ENCODE results near the gene LPCAT2. TPM values are rescaled to one million over a fixed set of nuclear protein-coding genes. Genes with fewer than 3 reads are reported as not detected.
A peak's percentile ranks its signal among the peaks of the same experiment; 100 is the strongest.

LPCAT2 gene, protein sequence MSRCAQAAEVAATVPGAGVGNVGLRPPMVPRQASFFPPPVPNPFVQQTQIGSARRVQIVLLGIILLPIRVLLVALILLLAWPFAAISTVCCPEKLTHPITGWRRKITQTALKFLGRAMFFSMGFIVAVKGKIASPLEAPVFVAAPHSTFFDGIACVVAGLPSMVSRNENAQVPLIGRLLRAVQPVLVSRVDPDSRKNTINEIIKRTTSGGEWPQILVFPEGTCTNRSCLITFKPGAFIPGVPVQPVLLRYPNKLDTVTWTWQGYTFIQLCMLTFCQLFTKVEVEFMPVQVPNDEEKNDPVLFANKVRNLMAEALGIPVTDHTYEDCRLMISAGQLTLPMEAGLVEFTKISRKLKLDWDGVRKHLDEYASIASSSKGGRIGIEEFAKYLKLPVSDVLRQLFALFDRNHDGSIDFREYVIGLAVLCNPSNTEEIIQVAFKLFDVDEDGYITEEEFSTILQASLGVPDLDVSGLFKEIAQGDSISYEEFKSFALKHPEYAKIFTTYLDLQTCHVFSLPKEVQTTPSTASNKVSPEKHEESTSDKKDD
- polyA plus RNA-seq (2012; ENCODE audit: insufficient read depth, insufficient read length) = 9.5 TPM

DNA sequence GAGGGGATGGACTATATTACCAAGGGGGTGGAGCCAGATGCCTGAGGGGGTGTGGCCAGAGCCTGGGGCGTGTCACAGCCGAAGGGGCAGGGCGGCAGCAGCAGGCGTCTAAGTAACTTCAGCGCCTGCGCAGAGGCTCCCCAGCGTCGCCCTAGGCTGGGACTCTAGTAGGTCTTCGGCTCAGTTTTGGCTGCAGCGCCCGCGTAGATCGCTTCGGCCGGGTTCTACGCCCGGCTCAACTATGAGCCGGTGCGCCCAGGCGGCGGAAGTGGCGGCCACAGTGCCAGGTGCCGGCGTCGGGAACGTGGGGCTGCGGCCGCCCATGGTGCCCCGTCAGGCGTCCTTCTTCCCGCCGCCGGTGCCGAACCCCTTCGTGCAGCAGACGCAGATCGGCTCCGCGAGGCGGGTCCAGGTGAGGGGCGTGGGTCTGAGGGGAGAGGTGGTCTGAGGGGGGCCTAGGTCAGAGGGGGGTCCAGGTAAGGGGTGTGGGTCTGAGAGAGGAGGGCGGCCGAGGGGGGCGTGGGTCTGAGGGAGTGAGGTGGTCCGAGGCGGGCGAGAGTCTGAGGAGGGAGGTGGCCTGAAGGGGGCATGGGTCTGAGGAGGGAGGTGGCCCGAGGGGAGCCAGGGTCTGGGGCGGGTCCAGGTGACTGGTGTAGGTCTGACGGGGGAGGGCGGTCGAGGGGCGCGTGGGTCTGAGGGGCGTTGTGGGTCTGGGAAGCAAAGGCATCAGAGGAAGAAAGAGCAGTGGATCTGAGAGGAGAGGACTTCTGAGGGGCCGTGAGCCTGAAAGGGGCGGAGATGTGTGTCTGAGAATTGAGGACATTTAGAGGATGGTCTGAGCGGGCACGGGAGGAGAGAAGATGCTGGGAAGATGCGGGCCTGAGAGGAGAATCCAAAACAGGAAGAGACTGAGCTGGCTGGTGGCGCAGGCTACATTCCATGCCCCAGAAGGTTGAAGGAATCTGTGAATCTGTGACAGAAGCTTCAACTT lies at the start of gene LPCAT2:
Gene LPCAT2 (plus strand): TSS at position 132 of the 991 bp plus-strand sequence. CDS start 110 bp downstream, at position 242.
- DNase-seq (ENCODE audit: low read depth, low spot score) = peak; percentile 48

DNA sequence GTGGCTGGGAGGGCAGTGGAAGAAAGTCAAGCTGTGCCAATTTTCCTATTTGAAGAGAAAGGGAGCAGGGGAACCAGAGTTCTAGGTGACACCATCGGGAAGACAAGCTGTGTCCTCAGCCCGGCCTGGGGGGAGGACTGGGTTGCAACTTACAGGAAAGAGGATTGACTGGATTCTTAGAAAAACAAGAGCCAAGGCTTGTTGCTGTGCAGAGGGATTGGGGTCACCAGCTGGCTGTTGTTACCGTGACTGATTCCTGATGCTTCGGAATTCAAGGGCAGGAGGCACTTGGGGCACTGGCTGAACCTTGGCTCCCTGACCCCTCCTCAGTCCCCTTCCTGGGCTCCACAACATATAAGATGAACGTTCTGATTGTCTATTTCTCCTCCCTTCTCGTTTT lies 46.6 kb upstream of the LPCAT2 start:
- H3K4me3 ChIP-seq (ENCODE audit: low read length) = no peak overlapping the region
- no peak for DNase-seq (ENCODE audit: low read depth, low spot score)

More for the DNA sequence above, at the start of gene LPCAT2:
- H3K4me3 ChIP-seq (ENCODE audit: low read length) = peak within 1 kb of the TSS; percentile 49

DNA sequence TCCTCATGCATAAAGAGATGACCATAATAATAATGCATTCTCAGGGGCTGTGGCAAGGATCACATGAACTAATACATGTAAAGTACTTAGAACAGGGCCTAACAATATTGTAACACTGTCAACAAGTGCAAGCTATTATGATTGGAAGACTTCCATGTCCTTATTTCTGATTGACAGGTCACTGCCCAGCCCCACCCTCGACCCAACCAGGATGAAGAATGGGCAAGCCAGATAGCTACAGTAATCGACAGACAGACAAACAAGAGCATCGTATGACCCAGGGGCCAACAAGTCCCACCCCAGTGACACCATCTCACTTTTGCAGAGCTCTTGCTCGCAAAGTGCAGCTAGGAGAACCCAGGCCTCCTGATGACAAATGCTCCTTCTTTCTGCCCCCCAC lies 44.5 kb upstream of the LPCAT2 start:
- no peak overlapping the region for H3K4me3 ChIP-seq (ENCODE audit: low read length)
- no peak for DNase-seq (ENCODE audit: low read depth, low spot score)

DNA sequence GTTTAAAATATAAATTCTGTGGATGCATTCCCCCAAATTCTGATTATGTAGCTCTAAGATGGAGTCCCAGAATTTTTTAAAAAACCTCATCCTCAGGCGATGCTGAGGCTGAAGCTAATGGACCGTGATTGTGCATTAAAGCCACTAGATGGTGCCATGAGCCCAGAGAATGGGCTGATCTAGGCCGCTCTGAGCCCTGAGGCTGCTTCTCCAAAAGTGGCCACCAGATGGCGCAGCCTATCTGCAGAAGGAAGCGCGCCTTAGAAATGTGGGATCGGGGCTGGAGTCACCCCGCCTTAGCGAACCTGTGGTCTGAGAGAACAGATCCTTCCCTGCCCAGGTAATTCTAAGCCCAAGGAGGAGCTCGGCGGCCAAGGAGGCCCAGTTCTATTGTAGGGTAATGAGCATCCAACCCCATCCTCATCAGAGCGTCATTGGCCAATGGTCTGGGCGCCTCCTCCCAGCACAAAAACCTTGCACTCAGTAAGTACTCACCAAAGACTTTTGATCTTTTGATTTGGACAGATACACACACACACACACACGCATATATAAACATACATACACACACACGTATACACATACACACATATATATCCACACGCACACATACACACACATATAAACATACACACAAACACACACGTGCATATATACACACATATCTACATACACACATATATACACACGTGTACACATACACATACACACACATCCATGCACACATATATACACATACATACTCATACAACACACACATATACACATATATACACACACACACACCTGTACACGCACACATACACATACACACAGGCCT lies 43.6 kb upstream of the LPCAT2 start:
- no peak overlapping the region for H3K4me3 ChIP-seq (ENCODE audit: low read length)
- DNase-seq (ENCODE audit: low read depth, low spot score) = peak; percentile 79

DNA sequence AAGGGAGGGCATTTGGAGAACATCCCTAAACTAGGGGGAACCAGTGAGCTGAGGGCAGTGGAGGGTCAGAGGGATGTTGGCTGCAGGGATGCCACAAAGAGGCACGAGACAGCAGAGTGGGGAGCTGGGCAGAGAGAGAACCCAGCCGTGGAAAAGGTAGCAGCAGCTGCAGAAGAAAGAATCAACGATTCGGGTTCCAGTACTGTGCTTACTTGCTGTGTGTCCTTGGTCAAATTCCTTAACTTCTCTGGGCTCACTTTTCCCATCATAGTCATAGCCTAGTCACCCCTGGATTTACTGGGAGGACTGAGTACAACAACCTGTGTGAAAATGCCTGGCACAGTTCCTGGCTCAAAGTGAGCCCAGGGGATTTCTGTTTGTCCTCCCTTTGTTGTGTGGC lies 42.7 kb upstream of the LPCAT2 start:
- no peak overlapping the region for H3K4me3 ChIP-seq (ENCODE audit: low read length)
- no peak for DNase-seq (ENCODE audit: low read depth, low spot score)

- no peak for DNase-seq (ENCODE audit: low read depth, low spot score)
- no peak overlapping the region for H3K4me3 ChIP-seq (ENCODE audit: low read length)
These were observed 41.0 kb upstream of the LPCAT2 start for GRCh38 chr16:55467898-55468297.

DNA sequence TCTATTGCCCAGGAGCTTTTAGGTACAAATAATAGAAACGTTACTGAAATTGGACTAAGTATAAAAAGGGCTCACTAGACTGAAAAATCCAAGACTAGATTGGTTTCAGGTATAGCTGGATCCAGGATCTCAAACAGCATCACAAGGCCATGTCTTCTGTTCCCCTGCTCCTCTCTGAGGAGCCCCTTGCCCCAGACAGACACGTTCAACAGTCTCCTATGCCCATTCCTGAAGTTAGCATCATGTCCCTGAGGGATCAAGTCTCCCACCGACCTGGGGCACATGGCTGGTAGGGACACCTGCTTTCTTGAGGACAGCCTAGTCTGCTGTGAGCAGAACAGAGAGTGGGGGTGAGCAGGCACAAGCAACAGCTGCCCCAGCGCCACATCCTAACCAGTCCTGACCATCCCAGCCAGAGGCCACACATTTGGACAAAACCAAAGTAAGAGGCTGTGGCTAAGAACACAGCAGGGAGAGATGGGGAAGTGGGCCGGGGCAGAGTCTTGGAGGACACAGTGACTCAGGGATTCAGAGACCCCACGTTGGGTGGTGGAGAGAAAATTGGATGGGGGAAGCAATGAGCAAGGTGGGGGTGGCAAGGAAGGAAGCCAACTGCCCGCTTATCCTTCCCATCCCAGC lies 40.4 kb upstream of the LPCAT2 start:
- DNase-seq (ENCODE audit: low read depth, low spot score) = no peak
- H3K4me3 ChIP-seq (ENCODE audit: low read length) = no peak overlapping the region

- no peak overlapping the region for H3K4me3 ChIP-seq (ENCODE audit: low read length)
- no peak for DNase-seq (ENCODE audit: low read depth, low spot score)
These were observed 38.9 kb upstream of the LPCAT2 start for GRCh38 chr16:55469821-55470532.

DNA sequence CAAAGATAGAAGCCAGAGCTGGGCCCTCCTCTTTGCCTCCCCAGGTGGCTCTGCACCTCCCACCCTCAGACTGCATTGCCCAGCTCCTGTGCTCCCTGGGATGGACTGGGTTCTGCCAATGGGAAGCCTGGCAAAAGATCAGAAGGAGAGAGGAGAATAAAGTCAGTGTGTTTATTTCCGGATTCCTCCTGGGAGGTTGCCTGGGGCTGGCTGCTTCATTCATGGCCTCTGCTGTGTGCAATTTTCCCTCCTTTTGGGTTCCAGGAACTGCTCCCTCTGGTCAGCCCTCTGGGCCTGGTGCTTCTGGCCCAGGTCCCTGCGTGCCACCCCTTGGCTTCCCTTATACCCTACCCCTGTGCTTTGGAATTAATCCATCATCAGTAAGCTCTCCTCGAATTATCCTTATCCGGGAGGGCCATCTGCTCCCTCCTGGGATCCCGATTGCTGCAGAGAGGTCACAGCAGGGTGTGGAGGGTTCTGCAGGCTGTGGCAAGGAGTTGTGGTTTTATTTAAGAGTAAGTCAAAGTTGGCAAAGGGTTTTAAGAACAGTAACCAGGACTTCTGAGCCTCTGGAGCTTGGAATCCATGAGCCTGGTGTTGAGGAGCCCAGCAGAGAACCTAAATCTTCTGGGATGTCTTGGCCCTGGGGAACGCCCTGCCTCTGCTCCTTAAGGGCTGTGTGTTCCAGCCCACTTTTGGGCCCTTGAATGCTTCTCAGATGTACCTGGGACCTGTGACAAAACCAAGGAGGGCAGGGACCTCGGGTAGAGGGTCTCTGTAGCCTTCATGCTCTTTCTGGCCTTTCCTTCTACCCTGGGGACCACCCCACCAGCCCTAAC lies 38.1 kb upstream of the LPCAT2 start:
- no peak overlapping the region for H3K4me3 ChIP-seq (ENCODE audit: low read length)
- no peak for DNase-seq (ENCODE audit: low read depth, low spot score)

GRCh38 chr16:55471448-55472097 lies 37.3 kb upstream of the LPCAT2 start:
- H3K4me3 ChIP-seq (ENCODE audit: low read length) = no peak overlapping the region

GRCh38 chr16:55473587-55473986 lies 35.3 kb upstream of the LPCAT2 start:
- DNase-seq (ENCODE audit: low read depth, low spot score) = no peak

More at GRCh38 chr16:55471448-55472097, 37.3 kb upstream of the LPCAT2 start:
- DNase-seq (ENCODE audit: low read depth, low spot score) = no peak

GRCh38 chr16:55474821-55475220 lies 34.1 kb upstream of the LPCAT2 start:
- H3K4me3 ChIP-seq (ENCODE audit: low read length) = no peak overlapping the region
- DNase-seq (ENCODE audit: low read depth, low spot score) = no peak

More at GRCh38 chr16:55473587-55473986, 35.3 kb upstream of the LPCAT2 start:
- no peak overlapping the region for H3K4me3 ChIP-seq (ENCODE audit: low read length)

DNA sequence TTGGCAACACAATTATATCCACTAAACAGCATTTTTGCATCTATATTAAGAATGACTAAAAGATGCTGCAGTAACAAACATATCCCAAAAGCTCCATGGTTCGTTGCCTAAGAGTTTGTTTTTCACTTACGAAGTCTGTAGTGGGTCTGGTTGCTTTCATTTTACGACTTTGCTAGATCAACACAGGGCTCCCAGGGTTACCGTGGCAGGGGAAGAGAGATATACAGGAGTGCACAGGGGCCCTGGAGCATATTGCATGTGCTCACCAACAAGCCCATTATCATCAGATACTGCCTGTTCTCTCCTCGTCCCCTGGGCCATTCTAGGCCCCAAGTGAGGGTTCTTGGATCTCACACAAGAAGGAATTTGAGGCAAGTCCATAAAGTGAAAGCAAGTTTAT lies 33.0 kb upstream of the LPCAT2 start:
- no peak overlapping the region for H3K4me3 ChIP-seq (ENCODE audit: low read length)
- no peak for DNase-seq (ENCODE audit: low read depth, low spot score)

DNA sequence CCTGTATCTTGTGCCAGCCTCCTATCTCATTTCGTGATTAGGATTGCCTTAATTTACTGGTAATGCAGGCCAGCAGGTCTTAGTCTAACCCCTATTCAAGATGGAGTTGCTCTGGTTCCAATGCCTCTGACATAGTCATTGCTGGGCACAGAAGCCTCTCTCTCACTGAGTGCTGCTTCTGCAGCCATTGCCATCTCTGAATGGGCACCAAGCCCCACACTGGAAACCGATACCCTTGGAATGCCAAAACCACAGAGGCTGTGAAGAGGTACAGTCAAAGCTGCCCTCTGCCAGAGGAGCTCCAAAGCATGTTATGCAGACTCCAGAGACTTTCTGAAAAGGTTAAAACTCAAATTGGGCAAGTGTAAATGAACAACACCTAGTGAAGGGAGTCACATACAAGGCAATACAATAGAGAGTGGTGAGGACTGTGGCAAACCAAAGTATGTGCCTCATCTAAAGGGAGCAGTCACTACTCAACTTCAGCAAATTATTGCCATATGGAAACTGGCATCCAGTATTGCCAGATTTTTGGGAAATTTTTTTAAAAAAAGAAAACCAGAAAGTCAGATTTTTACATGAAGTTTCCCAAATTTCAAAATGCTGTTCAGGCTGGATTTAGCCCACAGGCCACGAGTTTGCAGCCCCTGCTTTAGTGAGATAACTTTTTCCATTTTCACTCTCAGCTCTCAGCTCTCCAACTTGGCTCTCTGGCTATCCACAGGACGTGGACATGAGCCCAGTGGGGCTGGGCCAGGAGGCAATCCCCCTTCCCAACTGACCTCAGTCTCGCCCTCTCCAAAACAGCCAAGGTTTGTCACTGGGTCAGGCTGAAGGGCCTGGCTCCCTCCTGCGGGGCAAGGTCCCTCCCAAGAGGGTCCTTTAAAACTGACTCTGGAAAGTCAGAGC lies 32.0 kb upstream of the LPCAT2 start:
- no peak for DNase-seq (ENCODE audit: low read depth, low spot score)
- no peak overlapping the region for H3K4me3 ChIP-seq (ENCODE audit: low read length)

GRCh38 chr16:55477736-55478135 lies 31.1 kb upstream of the LPCAT2 start:
- no peak overlapping the region for H3K4me3 ChIP-seq (ENCODE audit: low read length)
- DNase-seq (ENCODE audit: low read depth, low spot score) = no peak

Data from Jurkat, Clone E6-1 (cell line).